ENCODE measurements around the gene PRMT9. TPM values are rescaled to one million over a fixed set of nuclear protein-coding genes. Genes with fewer than 3 reads are reported as not detected.
A peak's percentile ranks its signal among the peaks of the same experiment; 100 is the strongest.

The PRMT9 gene
- total RNA-seq, 4 donors from 2014 or later, result 5.3 to 13.3 (median 7.1) TPM

DNA sequence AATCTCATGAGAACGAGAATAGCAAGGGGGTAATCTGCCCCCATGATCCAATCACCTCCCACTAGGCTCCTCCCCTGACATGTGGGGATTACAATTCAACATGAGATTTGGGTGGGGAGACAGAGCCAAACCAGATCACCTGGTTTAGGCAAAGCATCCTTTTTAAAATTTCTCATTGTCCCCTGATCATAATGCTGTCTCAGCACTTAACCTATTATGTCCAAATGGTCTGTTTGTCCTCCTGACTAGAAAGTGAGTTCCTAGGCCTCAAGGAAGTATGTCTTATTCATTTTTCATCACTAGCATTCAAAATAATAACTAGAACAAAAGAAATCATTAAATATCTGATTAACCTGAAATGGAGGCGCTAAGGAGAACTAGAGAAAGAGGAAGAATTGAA is 7.9 kb upstream of the PRMT9 start:
- no peaks in the 10 kb centered on the region for H3K36me3 ChIP-seq
- H3K27ac ChIP-seq, result no peak overlapping the region
- no peaks in the 10 kb centered on the region for H3K4me1 ChIP-seq
- TF ChIP-seq, protein P1, sequence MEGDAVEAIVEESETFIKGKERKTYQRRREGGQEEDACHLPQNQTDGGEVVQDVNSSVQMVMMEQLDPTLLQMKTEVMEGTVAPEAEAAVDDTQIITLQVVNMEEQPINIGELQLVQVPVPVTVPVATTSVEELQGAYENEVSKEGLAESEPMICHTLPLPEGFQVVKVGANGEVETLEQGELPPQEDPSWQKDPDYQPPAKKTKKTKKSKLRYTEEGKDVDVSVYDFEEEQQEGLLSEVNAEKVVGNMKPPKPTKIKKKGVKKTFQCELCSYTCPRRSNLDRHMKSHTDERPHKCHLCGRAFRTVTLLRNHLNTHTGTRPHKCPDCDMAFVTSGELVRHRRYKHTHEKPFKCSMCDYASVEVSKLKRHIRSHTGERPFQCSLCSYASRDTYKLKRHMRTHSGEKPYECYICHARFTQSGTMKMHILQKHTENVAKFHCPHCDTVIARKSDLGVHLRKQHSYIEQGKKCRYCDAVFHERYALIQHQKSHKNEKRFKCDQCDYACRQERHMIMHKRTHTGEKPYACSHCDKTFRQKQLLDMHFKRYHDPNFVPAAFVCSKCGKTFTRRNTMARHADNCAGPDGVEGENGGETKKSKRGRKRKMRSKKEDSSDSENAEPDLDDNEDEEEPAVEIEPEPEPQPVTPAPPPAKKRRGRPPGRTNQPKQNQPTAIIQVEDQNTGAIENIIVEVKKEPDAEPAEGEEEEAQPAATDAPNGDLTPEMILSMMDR (IDR thresholded peaks at IDR 0.05), result no peak
- TF ChIP-seq EP300 (IDR thresholded peaks at IDR 0.05) (no peak), POLR2A (IDR thresholded peaks at IDR 0.05) (no peak), POLR2AphosphoS5 (IDR thresholded peaks at IDR 0.05) (no peak)
- H3K9me3 ChIP-seq, result no peaks in the 10 kb centered on the region
- H3K4me3 ChIP-seq, result no peak overlapping the region
- H3K27me3 ChIP-seq, result no peaks in the 10 kb centered on the region
- WGBS, result 90% methylated on average over 2 of the region's 2 CpGs
- no peak for DNase-seq (ENCODE audit: low spot score in 2 of 2)

DNA sequence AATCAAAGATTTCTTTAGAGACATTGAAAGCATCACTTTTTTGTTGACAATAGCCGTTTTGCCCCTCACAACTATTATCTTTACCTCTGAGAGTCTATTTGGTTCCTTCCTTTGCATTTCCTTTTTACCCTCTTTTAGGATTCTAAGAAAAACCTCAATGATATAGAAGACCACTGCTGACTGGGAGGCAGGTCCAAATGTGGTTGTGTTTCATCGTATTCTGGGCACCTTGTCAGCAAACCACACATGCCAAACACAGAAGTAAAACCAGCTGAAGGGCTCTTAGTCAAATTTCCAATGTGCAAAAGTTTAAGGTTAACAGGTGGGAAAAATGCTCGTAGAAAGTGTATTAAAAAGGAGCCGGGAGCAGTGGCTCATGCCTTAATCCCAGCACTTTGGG is 5.1 kb upstream of the PRMT9 start:
- H3K27me3 ChIP-seq, result no peaks in the 10 kb centered on the region
- H3K9me3 ChIP-seq, result no peaks in the 10 kb centered on the region
- H3K4me3 ChIP-seq, result no peak overlapping the region
- H3K4me1 ChIP-seq, result peaks cover 6% of the 10 kb centered on the region
- no peak for DNase-seq (ENCODE audit: low spot score in 2 of 2)
- TF ChIP-seq, protein P1 (IDR thresholded peaks at IDR 0.05), result no peak
- TF ChIP-seq POLR2AphosphoS5 (IDR thresholded peaks at IDR 0.05) (no peak), EP300 (IDR thresholded peaks at IDR 0.05) (no peak), POLR2A (IDR thresholded peaks at IDR 0.05) (no peak)
- no peaks in the 10 kb centered on the region for H3K36me3 ChIP-seq
- whole genome bisulfite sequencing, result 60% methylated on average over 4 of the region's 4 CpGs
- H3K27ac ChIP-seq, result no peak overlapping the region

DNA sequence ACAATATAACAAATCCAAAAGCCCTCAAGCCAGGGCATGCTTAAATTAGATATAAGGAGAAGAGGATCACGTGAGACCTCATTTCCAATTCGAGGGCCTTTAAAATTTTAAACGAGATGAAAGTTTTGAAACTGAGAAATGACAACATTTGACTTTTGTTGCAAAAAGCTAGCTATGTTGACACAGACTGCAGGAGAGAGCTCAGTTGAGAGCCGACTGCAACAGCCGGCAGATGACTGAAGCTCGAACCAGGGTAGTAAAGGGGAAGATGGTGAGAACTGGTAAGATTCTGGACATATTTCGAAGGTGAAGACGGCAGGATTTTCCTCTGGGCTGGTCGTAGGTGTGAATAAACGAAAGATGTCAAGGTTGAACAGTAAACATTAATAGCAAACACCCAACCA is 773 bp downstream of the PRMT9 start:
- 1% methylated on average over 10 of the region's 10 CpGs for WGBS
- Histone ChIP-seq H3K27me3 (no peaks in the 10 kb centered on the region), H3K9me3 (no peaks in the 10 kb centered on the region), H3K36me3 (peaks cover 14% of the 10 kb centered on the region), H3K4me1 (peaks cover 22% of the 10 kb centered on the region), H3K27ac (peak overlapping the region; percentile 87), H3K4me3 (peak overlapping the region; percentile 86)
- DNase-seq (ENCODE audit: low spot score in 2 of 2), result no peak
- TF ChIP-seq EP300 (IDR thresholded peaks at IDR 0.05), result no peak
- no peak for TF ChIP-seq POLR2A (IDR thresholded peaks at IDR 0.05)
- TF ChIP-seq POLR2AphosphoS5 (IDR thresholded peaks at IDR 0.05), result no peak
- TF ChIP-seq, protein P1 (IDR thresholded peaks at IDR 0.05), result no peak

- WGBS, result 52% methylated on average over 3 of the region's 3 CpGs
- no peaks in the 10 kb centered on the region for H3K9me3 ChIP-seq
- H3K27me3 ChIP-seq, result no peaks in the 10 kb centered on the region
- no peak overlapping the region for H3K27ac ChIP-seq
- H3K36me3 ChIP-seq, result peaks cover 14% of the 10 kb centered on the region
- H3K4me1 ChIP-seq, result peaks cover 22% of the 10 kb centered on the region
- no peak for DNase-seq (ENCODE audit: low spot score in 2 of 2)
- H3K4me3 ChIP-seq, result peak overlapping the region; percentile 86
- TF ChIP-seq, protein P1 (IDR thresholded peaks at IDR 0.05), result no peak
- no peak for TF ChIP-seq EP300 (IDR thresholded peaks at IDR 0.05)
These were observed 1.2 kb downstream of the PRMT9 start for GRCh38 chr4:147682755-147683154.

GRCh38 chr4:147678796-147679549 is 5.0 kb downstream of the PRMT9 start:
- DNase-seq (ENCODE audit: low spot score in 2 of 2), result no peak
- no peak overlapping the region for H3K4me3 ChIP-seq
- H3K36me3 ChIP-seq, result peaks cover 14% of the 10 kb centered on the region
- H3K4me1 ChIP-seq, result peaks cover 15% of the 10 kb centered on the region
- no peaks in the 10 kb centered on the region for H3K9me3 ChIP-seq
- TF ChIP-seq, protein P1 (IDR thresholded peaks at IDR 0.05), result no peak
- TF ChIP-seq POLR2A (IDR thresholded peaks at IDR 0.05), result no peak
- H3K27me3 ChIP-seq, result no peaks in the 10 kb centered on the region
- H3K27ac ChIP-seq, result no peak overlapping the region
- WGBS, result 95% methylated on average over 12 of the region's 12 CpGs

Data from suprapubic skin (tissue), 4 donors.